Activated T-cell treated with anti-CD3 and anti-CD28 coated beads, Interleukin-2, amount 50 U/mL, for 24 hours (primary cell): ENCODE measurements around the gene NOD2.

Experiments
- DNase-seq: peaks from one replicate; pipeline ENCODE4 v3.0.0-alpha.2; 2020
- H3K27ac Mint-ChIP-seq: 2 replicates; pipeline ENCODE4 v1.8.0; 2020; ENCODE audit warnings: mild to moderate bottlenecking, mixed read lengths
- H3K27me3 Mint-ChIP-seq: 2 replicates; pipeline ENCODE4 v1.8.0; 2020; ENCODE audit warnings: mixed read lengths
- H3K36me3 Mint-ChIP-seq: 2 replicates; pipeline ENCODE4 v1.8.0; 2020; ENCODE audit warnings: low read depth, mixed read lengths
- H3K4me1 Mint-ChIP-seq: 2 replicates; pipeline ENCODE4 v1.8.0; 2020; ENCODE audit warnings: low read depth, mixed read lengths
- H3K4me3 Mint-ChIP-seq: 2 replicates; pipeline ENCODE4 v1.8.0; 2020; ENCODE audit warnings: mild to moderate bottlenecking, moderate library complexity, mixed read lengths
- H3K9me3 Mint-ChIP-seq: 2 replicates; pipeline ENCODE4 v1.8.0; 2020; ENCODE audit warnings: mixed read lengths

NOD2 gene

GRCh38 chr16:50678531-50678930, 14.9 kb upstream of the NOD2 start:
- no peak for DNase-seq
- H3K36me3 Mint-ChIP-seq = peaks cover 63% of the 10 kb centered on the region
- no peaks in the 10 kb centered on the region for H3K27me3 Mint-ChIP-seq
- peaks cover 3% of the 10 kb centered on the region for H3K9me3 Mint-ChIP-seq
- peak overlapping the region; percentile 83 for H3K4me3 Mint-ChIP-seq
- H3K27ac Mint-ChIP-seq = peak overlapping the region; percentile 95
- peaks cover 65% of the 10 kb centered on the region for H3K4me1 Mint-ChIP-seq

DNA sequence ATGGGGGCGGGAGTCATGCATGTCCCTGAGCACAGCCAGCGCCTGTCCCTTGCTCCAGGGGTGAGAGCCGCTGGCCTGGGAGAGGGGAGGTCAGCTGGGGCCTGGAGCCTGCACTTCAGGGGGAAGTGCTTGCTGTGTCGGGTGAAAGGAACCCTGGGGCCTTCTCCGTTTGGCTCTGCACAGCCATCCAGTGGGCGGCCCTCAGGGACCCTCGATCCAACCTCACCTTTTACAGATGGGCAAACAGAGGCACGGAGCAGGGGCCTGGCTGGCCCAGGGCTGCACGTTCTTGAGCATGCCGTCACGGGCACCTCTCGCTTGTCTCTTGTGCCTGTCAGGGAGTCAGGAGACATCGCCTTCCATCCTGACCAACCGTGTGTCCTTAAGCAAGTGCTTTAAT, 14.1 kb upstream of the NOD2 start:
- peaks cover 73% of the 10 kb centered on the region for H3K4me1 Mint-ChIP-seq
- peak overlapping the region; percentile 83 for H3K4me3 Mint-ChIP-seq
- no peaks in the 10 kb centered on the region for H3K27me3 Mint-ChIP-seq
- DNase-seq = no peak
- H3K9me3 Mint-ChIP-seq = no peaks in the 10 kb centered on the region
- peak overlapping the region; percentile 95 for H3K27ac Mint-ChIP-seq
- peaks cover 56% of the 10 kb centered on the region for H3K36me3 Mint-ChIP-seq

GRCh38 chr16:50679676-50680555, 13.5 kb upstream of the NOD2 start:
- no peak for DNase-seq
- no peaks in the 10 kb centered on the region for H3K9me3 Mint-ChIP-seq
- peaks cover 50% of the 10 kb centered on the region for H3K36me3 Mint-ChIP-seq
- peak overlapping the region; percentile 83 for H3K4me3 Mint-ChIP-seq
- peaks cover 79% of the 10 kb centered on the region for H3K4me1 Mint-ChIP-seq
- H3K27ac Mint-ChIP-seq = peak overlapping the region; percentile 95
- H3K27me3 Mint-ChIP-seq = no peaks in the 10 kb centered on the region

DNA sequence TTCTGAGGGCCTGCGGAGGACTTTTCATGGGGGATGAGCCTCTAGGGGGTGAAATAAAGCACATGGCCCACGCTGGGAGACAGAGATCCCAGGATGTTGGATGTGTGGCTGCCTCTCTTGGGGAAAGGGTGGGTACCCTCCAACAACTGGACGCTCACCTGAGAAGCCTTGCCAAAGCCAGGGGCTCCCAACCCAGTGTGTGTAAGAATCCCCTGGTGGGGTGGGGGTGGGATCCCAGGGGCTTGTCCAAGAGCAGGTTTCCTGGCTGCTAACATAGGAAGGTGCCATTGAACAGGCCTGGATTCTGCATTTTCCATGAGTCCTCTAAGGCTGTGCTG, 12.9 kb upstream of the NOD2 start:
- H3K4me3 Mint-ChIP-seq = peak overlapping the region; percentile 83
- DNase-seq = no peak
- peaks cover 85% of the 10 kb centered on the region for H3K4me1 Mint-ChIP-seq
- no peaks in the 10 kb centered on the region for H3K27me3 Mint-ChIP-seq
- H3K27ac Mint-ChIP-seq = peak overlapping the region; percentile 95
- H3K9me3 Mint-ChIP-seq = no peaks in the 10 kb centered on the region
- H3K36me3 Mint-ChIP-seq = peaks cover 44% of the 10 kb centered on the region

DNA sequence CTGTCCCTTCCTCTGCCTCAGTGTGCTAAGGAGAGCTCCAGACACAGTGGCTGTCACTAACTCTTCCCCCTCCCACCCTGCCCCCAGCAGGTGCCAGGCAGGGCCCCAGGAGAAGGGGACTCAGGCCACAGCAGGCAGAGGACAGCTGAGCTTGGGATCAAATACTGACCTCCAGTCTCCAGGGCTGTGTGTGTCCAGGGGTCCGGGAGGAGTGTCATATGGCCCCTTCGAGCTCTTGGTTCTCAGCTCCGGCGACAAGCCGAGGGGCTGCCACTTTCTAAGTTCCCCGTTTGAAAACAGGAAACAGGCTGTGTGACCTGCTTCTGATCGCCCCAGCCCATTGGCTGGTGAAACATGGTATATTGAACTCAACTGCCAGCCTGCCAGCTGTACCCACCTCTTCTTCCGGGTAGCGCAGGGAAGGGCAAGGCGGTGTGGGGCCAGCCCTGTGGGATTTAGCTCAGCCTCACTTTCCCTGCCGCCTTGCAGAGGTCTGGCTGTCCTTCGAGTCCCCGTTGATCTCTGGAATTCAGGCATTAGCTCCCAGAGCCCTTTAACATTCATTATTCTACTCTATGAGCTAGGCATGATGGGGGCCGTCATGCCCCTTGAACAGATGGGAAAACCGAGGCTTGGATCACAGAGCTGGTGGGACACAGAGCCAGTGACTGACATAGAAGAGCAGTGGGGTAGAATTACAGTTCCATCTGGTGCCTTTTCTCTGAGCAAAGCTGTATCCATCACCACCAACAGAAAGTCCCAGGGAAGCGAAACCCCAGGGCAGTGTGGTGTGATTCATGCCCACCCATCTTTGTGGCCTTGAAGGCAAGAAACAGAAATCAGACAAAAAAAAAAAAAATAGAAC, 12.2 kb upstream of the NOD2 start, which contains the start of gene SNX20:
TSS of gene SNX20 (minus strand) at position 292 of the 865 bp plus-strand sequence. CDS start 3,786 bp downstream, outside the sequence.
- H3K4me3 Mint-ChIP-seq = peak within 1 kb of the TSS; percentile 83
- peak; percentile 73 for DNase-seq
- no peaks in the 10 kb centered on the region for H3K9me3 Mint-ChIP-seq
- no peaks in the 10 kb centered on the region for H3K27me3 Mint-ChIP-seq
- H3K4me1 Mint-ChIP-seq = peaks cover 91% of the 10 kb centered on the region
- H3K27ac Mint-ChIP-seq = peak within 1 kb of the TSS; percentile 95
- peaks cover 36% of the 10 kb centered on the region for H3K36me3 Mint-ChIP-seq

GRCh38 chr16:50683689-50684374, 9.6 kb upstream of the NOD2 start:
- Mint-ChIP-seq H3K36me3 (peaks cover 11% of the 10 kb centered on the region), H3K27ac (peak overlapping the region; percentile 85), H3K9me3 (no peaks in the 10 kb centered on the region), H3K4me1 (peaks cover 71% of the 10 kb centered on the region), H3K27me3 (no peaks in the 10 kb centered on the region), H3K4me3 (peak overlapping the region; percentile 49)
- peak; percentile 66 for DNase-seq

- H3K36me3 Mint-ChIP-seq = peaks cover 3% of the 10 kb centered on the region
- H3K4me3 Mint-ChIP-seq = peak overlapping the region; percentile 49
- peak overlapping the region; percentile 85 for H3K27ac Mint-ChIP-seq
- H3K9me3 Mint-ChIP-seq = no peaks in the 10 kb centered on the region
- DNase-seq = peak; percentile 59
- H3K4me1 Mint-ChIP-seq = peaks cover 67% of the 10 kb centered on the region
- H3K27me3 Mint-ChIP-seq = no peaks in the 10 kb centered on the region
These were observed 8.5 kb upstream of the NOD2 start for GRCh38 chr16:50684823-50685461.

DNA sequence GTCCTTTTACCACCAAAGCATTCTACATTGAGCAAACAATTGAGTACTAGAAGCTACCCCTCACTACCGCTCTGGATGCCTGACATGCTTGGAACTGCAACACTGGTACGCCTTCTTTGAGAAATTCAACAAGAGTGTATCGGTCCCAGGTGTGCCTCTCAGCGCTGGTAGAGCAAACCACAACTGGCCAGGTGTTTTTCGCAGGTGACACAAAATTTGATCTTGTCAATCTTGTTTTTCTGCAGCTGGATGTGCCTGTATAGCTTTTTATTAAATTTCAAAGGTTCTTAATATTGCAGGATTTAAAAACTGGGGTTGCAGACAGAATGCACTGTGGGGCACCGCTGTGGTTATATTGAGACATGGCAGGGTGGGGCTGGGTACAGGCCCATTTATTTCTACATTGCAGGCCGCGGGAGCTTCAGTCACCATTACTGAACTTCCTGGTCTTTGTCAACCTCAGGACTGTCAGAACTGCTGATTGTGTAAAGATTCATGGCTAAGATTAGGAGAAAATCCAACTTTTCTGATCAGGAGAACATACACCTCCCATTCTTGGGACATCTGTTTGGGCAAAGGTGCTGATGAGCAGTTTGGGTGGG, 7.8 kb upstream of the NOD2 start:
- no peak for DNase-seq
- Mint-ChIP-seq H3K27ac (peak overlapping the region; percentile 85), H3K36me3 (no peaks in the 10 kb centered on the region), H3K27me3 (no peaks in the 10 kb centered on the region), H3K4me1 (peaks cover 62% of the 10 kb centered on the region), H3K4me3 (no peak overlapping the region), H3K9me3 (no peaks in the 10 kb centered on the region)

DNA sequence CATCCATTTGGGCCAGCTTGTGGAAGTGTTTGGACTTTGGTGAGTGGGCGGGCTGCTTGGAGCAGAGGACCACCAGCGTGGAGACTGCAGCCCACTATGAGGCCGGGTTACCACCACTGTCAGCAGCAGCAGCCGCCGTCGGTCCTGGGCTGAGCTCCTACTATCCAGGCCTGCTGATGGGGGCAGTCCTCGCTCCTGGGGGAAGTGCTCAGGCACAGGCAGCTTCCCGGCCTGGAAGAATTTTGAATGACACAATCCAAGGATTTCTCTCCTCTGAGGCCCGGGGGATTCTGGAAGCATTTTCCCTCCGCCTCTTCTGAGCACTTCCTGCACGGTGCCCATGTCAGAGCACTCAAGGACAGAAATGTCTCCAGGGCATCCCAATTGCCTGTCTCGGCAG, 5.3 kb upstream of the NOD2 start:
- Mint-ChIP-seq H3K27ac (no peak overlapping the region), H3K4me1 (peaks cover 52% of the 10 kb centered on the region), H3K9me3 (no peaks in the 10 kb centered on the region)

DNA sequence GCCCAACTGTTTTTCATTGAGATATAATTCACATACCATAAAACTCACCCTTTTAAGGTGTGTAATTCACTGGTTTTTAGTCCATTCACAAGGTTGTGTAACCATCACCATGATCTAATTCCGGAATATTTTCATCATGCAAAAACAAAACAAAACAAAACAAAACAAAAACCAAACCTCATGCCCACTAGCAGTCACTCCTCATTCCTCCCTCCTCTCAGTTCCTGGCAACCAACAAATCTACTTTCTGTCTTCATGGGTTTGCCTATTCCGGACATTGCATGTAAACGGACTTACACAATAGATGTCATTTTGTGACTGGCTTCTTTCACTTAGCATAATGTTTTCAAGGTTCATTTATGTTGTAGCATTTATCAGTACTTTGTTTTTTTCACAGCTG, 4.5 kb upstream of the NOD2 start:
- Mint-ChIP-seq H3K27ac (no peak overlapping the region), H3K9me3 (no peaks in the 10 kb centered on the region), H3K4me3 (no peak overlapping the region), H3K36me3 (no peaks in the 10 kb centered on the region), H3K27me3 (no peaks in the 10 kb centered on the region), H3K4me1 (peaks cover 46% of the 10 kb centered on the region)
- no peak for DNase-seq

More for the DNA sequence above, 5.3 kb upstream of the NOD2 start:
- no peaks in the 10 kb centered on the region for H3K36me3 Mint-ChIP-seq
- DNase-seq = no peak
- no peak overlapping the region for H3K4me3 Mint-ChIP-seq
- no peaks in the 10 kb centered on the region for H3K27me3 Mint-ChIP-seq

- no peak for DNase-seq
- no peak overlapping the region for H3K4me3 Mint-ChIP-seq
- H3K4me1 Mint-ChIP-seq = peaks cover 44% of the 10 kb centered on the region
- H3K27me3 Mint-ChIP-seq = no peaks in the 10 kb centered on the region
- H3K9me3 Mint-ChIP-seq = no peaks in the 10 kb centered on the region
- no peaks in the 10 kb centered on the region for H3K36me3 Mint-ChIP-seq
- no peak overlapping the region for H3K27ac Mint-ChIP-seq
These were observed 3.2 kb upstream of the NOD2 start for GRCh38 chr16:50690177-50690576.

DNA sequence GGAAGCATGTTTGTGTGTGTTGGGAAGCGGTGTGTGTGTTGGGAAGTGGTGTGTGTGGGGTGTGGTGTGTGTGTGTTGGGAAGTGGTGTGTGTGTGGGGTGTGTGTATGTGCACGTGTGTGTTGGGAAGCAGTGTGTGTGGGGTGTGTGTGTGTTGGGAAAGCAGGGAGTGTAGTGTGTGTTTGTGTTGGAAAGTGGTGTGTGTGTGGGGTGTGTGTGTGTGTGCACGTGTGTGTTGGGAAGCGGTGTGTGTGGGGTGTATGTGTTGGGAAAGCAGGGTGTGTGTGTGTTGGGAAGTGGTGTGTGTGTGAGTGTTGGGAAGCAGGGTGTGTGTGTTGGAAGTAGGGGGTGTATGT, 785 bp upstream of the NOD2 start:
- Mint-ChIP-seq H3K4me1 (peaks cover 53% of the 10 kb centered on the region), H3K27me3 (no peaks in the 10 kb centered on the region), H3K4me3 (no peak overlapping the region), H3K36me3 (no peaks in the 10 kb centered on the region), H3K9me3 (no peaks in the 10 kb centered on the region), H3K27ac (no peak overlapping the region)
- peak; percentile 28 for DNase-seq

GRCh38 chr16:50694206-50694605, 800 bp downstream of the NOD2 start:
- H3K4me1 Mint-ChIP-seq = peaks cover 65% of the 10 kb centered on the region
- H3K27ac Mint-ChIP-seq = peak overlapping the region; percentile 74
- no peaks in the 10 kb centered on the region for H3K9me3 Mint-ChIP-seq
- peaks cover 3% of the 10 kb centered on the region for H3K36me3 Mint-ChIP-seq
- DNase-seq = peak; percentile 34
- H3K27me3 Mint-ChIP-seq = no peaks in the 10 kb centered on the region
- peak overlapping the region; percentile 74 for H3K4me3 Mint-ChIP-seq
